ENCODE results near the gene SLC25A15. TPM values are rescaled to one million over a fixed set of nuclear protein-coding genes. Genes with fewer than 3 reads are reported as not detected.
"Not testable (repeated sequence)": the region's sequence is repeated elsewhere in the genome, so short reads cannot be mapped to it uniquely, and the experiment has no call there.

Gene SLC25A15
- total RNA-seq, 1 donor from 2014 or later = 21.1 TPM

DNA sequence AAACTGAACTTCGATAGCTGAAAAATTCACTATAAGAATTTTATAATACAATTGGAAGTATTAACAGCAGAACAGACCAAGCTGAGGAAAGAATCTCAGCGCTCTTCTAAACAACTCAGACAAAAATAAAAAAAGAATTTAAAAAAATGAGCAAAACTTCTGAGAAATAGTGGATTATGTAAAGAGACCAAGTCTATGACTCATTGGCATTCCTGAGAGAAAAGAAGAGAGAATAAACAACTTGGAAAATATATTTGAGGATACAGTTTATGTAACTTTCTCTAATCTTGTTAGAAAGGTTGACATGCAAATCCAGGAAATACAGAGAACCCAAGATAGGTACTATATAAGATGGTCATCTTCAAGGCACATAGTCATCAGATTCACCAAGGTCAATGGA lies 25.4 kb downstream of the SLC25A15 start:
- no peak for DNase-seq

DNA sequence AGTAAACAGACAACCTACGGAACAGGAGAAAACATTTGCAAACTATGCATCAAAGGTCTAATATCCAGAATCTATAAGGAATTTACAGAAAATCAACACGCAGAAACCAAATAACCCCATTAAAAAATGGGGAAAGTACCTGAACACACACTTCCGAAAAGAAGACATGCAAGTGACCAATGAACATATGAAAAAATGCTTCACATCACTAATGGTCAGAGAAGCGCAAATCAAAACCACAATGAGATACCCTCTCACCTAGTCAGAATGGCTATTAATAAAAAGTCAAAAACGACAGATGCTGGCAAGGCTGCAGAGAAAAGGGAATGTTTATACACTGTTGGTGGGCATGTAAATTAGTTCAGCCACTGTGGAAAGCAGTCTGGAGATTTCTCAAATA lies 29.5 kb downstream of the SLC25A15 start:
- no peak for DNase-seq

DNA sequence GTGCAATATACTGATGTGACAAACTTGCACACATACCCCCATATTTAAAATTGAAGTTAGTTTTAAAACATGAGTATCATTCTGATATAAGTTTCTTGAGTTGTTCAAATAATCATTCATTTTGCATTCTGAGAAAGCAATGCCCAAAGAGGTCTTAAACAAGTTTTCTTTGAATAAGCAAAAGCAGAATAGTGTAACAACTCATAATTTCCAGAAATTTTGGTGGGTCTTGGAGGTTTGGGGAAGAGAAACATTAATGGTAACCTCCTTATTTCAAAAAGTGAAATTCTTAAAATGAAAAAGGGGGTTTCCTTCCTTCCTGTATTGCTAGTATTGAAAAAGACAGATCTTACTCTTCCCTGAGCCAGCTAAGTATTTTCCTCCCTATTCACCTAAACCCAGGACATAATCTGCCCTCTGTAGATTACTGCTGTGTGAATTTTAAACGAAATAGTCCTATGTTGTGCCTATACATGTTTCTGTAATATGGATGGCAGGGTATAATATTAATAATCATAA lies 30.4 kb downstream of the SLC25A15 start:
- DNase-seq = no peak

DNA sequence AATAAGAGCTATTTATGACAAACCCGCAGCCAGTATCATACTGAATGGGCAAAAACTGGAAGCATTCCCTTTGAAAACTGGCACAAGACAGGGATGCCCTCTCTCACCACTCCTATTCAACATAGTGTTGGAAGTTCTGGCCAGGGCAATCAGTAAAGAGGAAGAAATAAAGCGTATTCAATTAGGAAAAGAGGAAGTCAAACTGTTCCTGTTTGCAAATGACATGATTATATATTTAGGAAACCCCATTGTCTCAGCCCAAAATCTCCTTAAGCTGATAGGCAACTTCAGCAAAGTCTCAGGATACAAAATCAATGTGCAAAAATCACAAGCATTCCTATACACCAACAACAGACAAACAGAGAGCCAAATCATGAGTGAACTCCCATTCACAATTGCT lies 50.3 kb downstream of the SLC25A15 start:
- DNase-seq = not testable (repeated sequence)

- DNase-seq = not testable (repeated sequence)
These were observed 51.5 kb downstream of the SLC25A15 start for GRCh38 chr13:40840955-40841354.

Small RNA genes lying within 50 kb of the gene (small RNA-seq; reads per million reads assigned to genes)
- not detected for gene MIR621

Other genes with a start within 250 kb of the SLC25A15 start
- 4.2 TPM for gene FOXO1, start 123.0 kb upstream of the SLC25A15 start, total RNA-seq
- 30.9 TPM for gene MRPS31, start 18.4 kb upstream of the SLC25A15 start, total RNA-seq
- 11.9 TPM for gene ELF1, start 229.7 kb downstream of the SLC25A15 start, total RNA-seq

Data from occipital lobe (tissue), 3 donors.